ENCODE data around the gene ACLY.

Gene ACLY

DNA sequence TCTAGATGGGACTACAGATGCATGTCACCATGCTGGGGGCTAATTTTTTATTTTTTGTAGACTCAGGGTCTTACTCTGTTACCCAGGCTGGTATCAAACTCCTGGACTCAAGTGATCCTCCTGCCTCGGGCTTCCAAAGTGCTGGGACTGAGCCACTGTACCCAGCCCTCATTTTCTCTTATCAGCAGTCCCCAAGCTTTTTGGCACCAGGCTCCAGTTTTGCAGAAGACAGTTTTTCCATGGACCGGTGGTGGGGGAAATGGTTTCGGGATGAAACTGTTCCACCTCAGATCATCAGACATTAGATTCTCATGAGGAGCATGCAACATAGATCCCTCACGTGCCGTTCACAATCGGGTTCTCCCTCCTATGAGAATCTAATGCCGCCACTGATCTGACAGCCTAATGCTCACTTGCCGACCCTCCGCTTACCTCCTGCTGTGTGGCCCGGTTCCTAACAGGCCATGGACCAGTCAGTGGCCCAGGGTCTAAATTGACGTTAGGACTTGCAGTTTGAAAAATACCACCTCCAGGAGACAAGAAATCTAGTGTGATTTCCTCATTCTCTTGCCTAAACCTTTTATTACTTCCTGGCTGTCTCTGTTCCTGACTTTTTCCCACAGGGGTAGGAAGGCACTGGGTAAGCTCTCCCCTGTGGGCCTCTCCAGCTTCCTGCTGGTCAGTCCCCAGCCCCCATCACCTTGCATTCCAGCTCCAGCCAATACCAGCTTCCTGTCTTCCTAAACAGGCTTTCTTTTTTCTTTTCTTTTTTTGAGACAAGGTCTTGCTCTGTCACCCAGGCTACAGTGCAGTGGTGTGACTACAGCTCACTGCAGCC, 38.5 kb upstream of the ACLY start:
- Mint-ChIP-seq H3K27me3 (ENCODE audit: low read depth, poor library complexity) (peaks cover 8% of the 10 kb centered on the region), H3K4me1 (peaks cover 30% of the 10 kb centered on the region), H3K9me3 (no peaks in the 10 kb centered on the region), H3K36me3 (ENCODE audit: low read depth) (peaks cover 20% of the 10 kb centered on the region), H3K4me3 (peak overlapping the region; percentile 43), H3K27ac (peak overlapping the region; percentile 93)
- DNase-seq = no peak
- TF ChIP-seq, protein P1, sequence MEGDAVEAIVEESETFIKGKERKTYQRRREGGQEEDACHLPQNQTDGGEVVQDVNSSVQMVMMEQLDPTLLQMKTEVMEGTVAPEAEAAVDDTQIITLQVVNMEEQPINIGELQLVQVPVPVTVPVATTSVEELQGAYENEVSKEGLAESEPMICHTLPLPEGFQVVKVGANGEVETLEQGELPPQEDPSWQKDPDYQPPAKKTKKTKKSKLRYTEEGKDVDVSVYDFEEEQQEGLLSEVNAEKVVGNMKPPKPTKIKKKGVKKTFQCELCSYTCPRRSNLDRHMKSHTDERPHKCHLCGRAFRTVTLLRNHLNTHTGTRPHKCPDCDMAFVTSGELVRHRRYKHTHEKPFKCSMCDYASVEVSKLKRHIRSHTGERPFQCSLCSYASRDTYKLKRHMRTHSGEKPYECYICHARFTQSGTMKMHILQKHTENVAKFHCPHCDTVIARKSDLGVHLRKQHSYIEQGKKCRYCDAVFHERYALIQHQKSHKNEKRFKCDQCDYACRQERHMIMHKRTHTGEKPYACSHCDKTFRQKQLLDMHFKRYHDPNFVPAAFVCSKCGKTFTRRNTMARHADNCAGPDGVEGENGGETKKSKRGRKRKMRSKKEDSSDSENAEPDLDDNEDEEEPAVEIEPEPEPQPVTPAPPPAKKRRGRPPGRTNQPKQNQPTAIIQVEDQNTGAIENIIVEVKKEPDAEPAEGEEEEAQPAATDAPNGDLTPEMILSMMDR (IDR thresholded peaks at IDR 0.05) = no peak

DNA sequence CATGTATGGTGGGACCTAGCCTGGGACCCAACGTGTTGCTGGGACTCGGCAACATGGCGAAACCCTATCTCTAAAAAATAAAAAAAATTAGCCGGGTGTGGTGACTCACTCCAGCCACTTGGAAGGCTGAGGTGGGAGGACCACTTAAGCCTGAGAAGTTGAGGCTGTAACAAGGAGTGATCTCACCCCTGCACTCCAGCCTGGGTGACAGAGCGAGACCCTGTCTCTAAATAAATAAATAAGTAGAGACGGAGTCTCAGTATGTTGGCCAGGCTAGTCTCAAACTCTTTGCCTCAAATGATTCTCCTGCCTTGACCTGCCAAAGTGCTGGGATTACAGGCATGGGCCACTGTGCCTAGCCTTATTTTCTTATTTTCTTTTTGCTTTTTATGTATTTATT, 37.8 kb upstream of the ACLY start:
- peaks cover 8% of the 10 kb centered on the region for H3K27me3 Mint-ChIP-seq (ENCODE audit: low read depth, poor library complexity)
- H3K9me3 Mint-ChIP-seq = no peaks in the 10 kb centered on the region
- TF ChIP-seq, protein P1 (IDR thresholded peaks at IDR 0.05) = no peak
- H3K4me1 Mint-ChIP-seq = peaks cover 30% of the 10 kb centered on the region
- no peak overlapping the region for H3K27ac Mint-ChIP-seq
- no peak for DNase-seq
- no peak overlapping the region for H3K4me3 Mint-ChIP-seq
- H3K36me3 Mint-ChIP-seq (ENCODE audit: low read depth) = peaks cover 20% of the 10 kb centered on the region

DNA sequence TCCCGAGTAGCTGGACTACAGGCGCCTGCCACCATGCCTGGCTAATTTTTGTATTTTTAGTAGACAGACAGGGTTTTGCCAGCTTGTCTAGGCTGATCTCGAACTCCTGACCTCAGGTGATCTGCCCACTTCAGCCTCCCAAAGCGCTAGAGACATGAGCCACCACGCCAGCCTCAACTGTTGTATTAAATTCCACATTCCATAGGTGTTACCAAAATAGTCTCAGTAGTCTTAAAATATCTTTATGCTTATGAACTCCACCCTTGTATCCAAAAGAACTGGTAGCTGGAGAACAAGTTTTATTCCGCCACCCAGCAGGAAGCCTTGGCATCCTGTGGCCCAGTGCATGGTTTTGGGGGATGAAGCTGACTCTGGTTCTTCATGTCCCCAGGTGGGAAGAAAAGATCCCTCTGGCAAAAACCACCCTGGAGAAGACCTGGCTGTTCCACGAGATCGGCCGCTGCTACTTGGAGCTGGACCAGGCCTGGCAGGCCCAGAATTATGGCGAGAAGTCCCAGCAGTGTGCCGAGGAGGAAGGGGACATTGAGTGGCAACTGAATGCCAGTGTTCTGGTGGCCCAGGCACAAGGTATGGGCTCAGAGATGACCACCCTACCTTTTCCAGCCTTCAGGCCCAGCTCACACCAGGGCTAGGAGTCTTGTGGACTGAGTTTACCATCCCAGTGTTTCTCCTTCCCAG, 30.2 kb upstream of the ACLY start:
- no peaks in the 10 kb centered on the region for H3K27me3 Mint-ChIP-seq (ENCODE audit: low read depth, poor library complexity)
- H3K4me1 Mint-ChIP-seq = no peaks in the 10 kb centered on the region
- TF ChIP-seq, protein P1 (IDR thresholded peaks at IDR 0.05) = no peak
- H3K36me3 Mint-ChIP-seq (ENCODE audit: low read depth) = peaks cover 20% of the 10 kb centered on the region
- no peak overlapping the region for H3K4me3 Mint-ChIP-seq
- DNase-seq = no peak
- H3K27ac Mint-ChIP-seq = no peak overlapping the region
- H3K9me3 Mint-ChIP-seq = no peaks in the 10 kb centered on the region

DNA sequence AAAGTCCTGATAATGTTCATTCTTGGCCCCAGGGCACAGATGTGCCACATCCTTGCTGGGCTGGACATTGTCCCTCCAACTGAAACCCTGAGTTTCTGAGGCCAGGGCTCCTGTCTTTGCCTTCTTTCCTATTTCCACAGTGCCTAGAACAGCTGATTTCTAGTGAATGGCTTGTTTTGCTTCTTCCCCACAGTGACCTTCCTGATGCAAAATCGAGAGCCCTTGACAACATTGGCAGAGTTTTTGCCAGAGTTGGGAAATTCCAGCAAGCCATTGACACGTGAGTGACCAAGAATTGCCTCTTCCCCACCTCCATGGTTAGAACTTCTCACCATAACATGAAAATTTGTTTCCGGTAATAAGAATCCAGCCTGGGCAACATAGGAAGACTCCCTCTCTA, 26.2 kb upstream of the ACLY start:
- peaks cover 3% of the 10 kb centered on the region for H3K27me3 Mint-ChIP-seq (ENCODE audit: low read depth, poor library complexity)
- DNase-seq = no peak
- TF ChIP-seq, protein P1 (IDR thresholded peaks at IDR 0.05) = no peak
- no peak overlapping the region for H3K27ac Mint-ChIP-seq
- H3K4me1 Mint-ChIP-seq = peaks cover 15% of the 10 kb centered on the region
- H3K9me3 Mint-ChIP-seq = no peaks in the 10 kb centered on the region
- H3K4me3 Mint-ChIP-seq = no peak overlapping the region
- peaks cover 15% of the 10 kb centered on the region for H3K36me3 Mint-ChIP-seq (ENCODE audit: low read depth)

DNA sequence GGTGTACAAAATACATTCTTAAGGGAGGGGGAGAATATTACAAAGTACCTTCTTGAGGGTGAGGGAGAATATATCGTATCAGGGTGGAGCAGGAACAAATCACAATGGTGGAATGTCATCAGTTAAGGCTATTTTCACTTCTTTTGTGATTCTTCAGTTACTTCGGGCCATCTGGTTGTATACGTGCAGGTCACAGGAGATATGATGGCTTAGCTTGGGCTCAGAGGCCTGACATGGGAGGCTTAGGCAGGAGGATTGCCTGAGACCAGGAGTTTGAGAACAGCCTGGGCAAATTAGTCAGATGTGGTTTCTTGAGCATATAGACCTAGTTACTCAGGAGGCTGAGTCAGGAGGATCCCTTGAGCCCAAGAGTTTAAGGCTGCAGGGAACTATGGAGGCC, 24.7 kb upstream of the ACLY start:
- Mint-ChIP-seq H3K4me3 (no peak overlapping the region), H3K27ac (no peak overlapping the region), H3K36me3 (ENCODE audit: low read depth) (peaks cover 4% of the 10 kb centered on the region), H3K4me1 (peaks cover 23% of the 10 kb centered on the region), H3K27me3 (ENCODE audit: low read depth, poor library complexity) (peaks cover 3% of the 10 kb centered on the region), H3K9me3 (no peaks in the 10 kb centered on the region)
- TF ChIP-seq, protein P1 (IDR thresholded peaks at IDR 0.05) = no peak
- DNase-seq = no peak

Measured in nephron progenitor cell (in vitro differentiated cells).